ENCODE results near the gene ZNF548. TPM values are rescaled to one million over a fixed set of nuclear protein-coding genes. Genes with fewer than 3 reads are reported as not detected.

The ZNF548 gene
- total RNA-seq, 1 donor from 2014 or later: 16.6 TPM

GRCh38 chr19:57398868-57399267 is 9.2 kb downstream of the ZNF548 start:
- H3K36me3 Mint-ChIP-seq (ENCODE audit: low read depth, unreplicated experiment): peaks cover 62% of the 10 kb centered on the region
- Histone ChIP-seq H3K27ac (ENCODE audit: low read depth, low read length) (no peak overlapping the region), H3K4me3 (ENCODE audit: insufficient read depth, low read depth, low read length) (no peak overlapping the region), H4K20me1 (ENCODE audit: insufficient read depth, low read length) (no peaks in the 10 kb centered on the region), H3K4me2 (ENCODE audit: low read length) (no peak overlapping the region), H3K36me3 (ENCODE audit: insufficient read depth, low read length) (peaks cover 26% of the 10 kb centered on the region), H3K79me2 (ENCODE audit: insufficient read depth, low read length) (peaks cover 35% of the 10 kb centered on the region), H3K27me3 (ENCODE audit: insufficient read depth, low read length) (no peaks in the 10 kb centered on the region), H3K4me1 (ENCODE audit: insufficient read depth, low read length) (no peaks in the 10 kb centered on the region), H3K9me3 (ENCODE audit: insufficient read depth, low read depth, low read length) (peaks cover 59% of the 10 kb centered on the region), H2AFZ (ENCODE audit: low read depth, low read length) (no peak overlapping the region), H3K9ac (ENCODE audit: low read length) (no peak overlapping the region)
- H3K9me3 Mint-ChIP-seq (ENCODE audit: unreplicated experiment): peaks cover 19% of the 10 kb centered on the region
- H3K4me1 Mint-ChIP-seq (ENCODE audit: low read depth, unreplicated experiment): peaks cover 3% of the 10 kb centered on the region
- FAIRE-seq (no peak), DNase-seq (ENCODE audit: low read depth) (no peak)
- TF ChIP-seq, protein P1, sequence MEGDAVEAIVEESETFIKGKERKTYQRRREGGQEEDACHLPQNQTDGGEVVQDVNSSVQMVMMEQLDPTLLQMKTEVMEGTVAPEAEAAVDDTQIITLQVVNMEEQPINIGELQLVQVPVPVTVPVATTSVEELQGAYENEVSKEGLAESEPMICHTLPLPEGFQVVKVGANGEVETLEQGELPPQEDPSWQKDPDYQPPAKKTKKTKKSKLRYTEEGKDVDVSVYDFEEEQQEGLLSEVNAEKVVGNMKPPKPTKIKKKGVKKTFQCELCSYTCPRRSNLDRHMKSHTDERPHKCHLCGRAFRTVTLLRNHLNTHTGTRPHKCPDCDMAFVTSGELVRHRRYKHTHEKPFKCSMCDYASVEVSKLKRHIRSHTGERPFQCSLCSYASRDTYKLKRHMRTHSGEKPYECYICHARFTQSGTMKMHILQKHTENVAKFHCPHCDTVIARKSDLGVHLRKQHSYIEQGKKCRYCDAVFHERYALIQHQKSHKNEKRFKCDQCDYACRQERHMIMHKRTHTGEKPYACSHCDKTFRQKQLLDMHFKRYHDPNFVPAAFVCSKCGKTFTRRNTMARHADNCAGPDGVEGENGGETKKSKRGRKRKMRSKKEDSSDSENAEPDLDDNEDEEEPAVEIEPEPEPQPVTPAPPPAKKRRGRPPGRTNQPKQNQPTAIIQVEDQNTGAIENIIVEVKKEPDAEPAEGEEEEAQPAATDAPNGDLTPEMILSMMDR (IDR thresholded peaks at IDR 0.05; ENCODE audit: insufficient read depth, low read depth, low read length): no peak
- TF ChIP-seq EZH2 (IDR thresholded peaks at IDR 0.05; ENCODE audit: insufficient read depth, low read length): no peak
- no peak overlapping the region for H3K27ac Mint-ChIP-seq (ENCODE audit: unreplicated experiment)
- no peak overlapping the region for H3K4me3 Mint-ChIP-seq (ENCODE audit: unreplicated experiment)
- no peaks in the 10 kb centered on the region for H3K27me3 Mint-ChIP-seq (ENCODE audit: low read depth, unreplicated experiment)

- H3K4me1 ChIP-seq (ENCODE audit: insufficient read depth, low read length): no peaks in the 10 kb centered on the region
- H3K9me3 ChIP-seq (ENCODE audit: insufficient read depth, low read depth, low read length): peaks cover 39% of the 10 kb centered on the region
- FAIRE-seq (no peak), DNase-seq (ENCODE audit: low read depth) (no peak)
- H3K27ac ChIP-seq (ENCODE audit: low read depth, low read length): no peak overlapping the region
- TF ChIP-seq EZH2 (IDR thresholded peaks at IDR 0.05; ENCODE audit: insufficient read depth, low read length): no peak
- TF ChIP-seq, protein P1 (IDR thresholded peaks at IDR 0.05; ENCODE audit: insufficient read depth, low read depth, low read length): no peak
- Mint-ChIP-seq H3K27ac (ENCODE audit: unreplicated experiment) (peak overlapping the region; percentile 14), H3K9me3 (ENCODE audit: unreplicated experiment) (peaks cover 8% of the 10 kb centered on the region), H3K36me3 (ENCODE audit: low read depth, unreplicated experiment) (peaks cover 28% of the 10 kb centered on the region), H3K4me1 (ENCODE audit: low read depth, unreplicated experiment) (peaks cover 1% of the 10 kb centered on the region), H3K27me3 (ENCODE audit: low read depth, unreplicated experiment) (no peaks in the 10 kb centered on the region), H3K4me3 (ENCODE audit: unreplicated experiment) (no peak overlapping the region)
- no peaks in the 10 kb centered on the region for H4K20me1 ChIP-seq (ENCODE audit: insufficient read depth, low read length)
- H3K79me2 ChIP-seq (ENCODE audit: insufficient read depth, low read length): peaks cover 2% of the 10 kb centered on the region
- no peak overlapping the region for H3K4me3 ChIP-seq (ENCODE audit: insufficient read depth, low read depth, low read length)
- H3K27me3 ChIP-seq (ENCODE audit: insufficient read depth, low read length): no peaks in the 10 kb centered on the region
- no peak overlapping the region for H2AFZ ChIP-seq (ENCODE audit: low read depth, low read length)
- no peak overlapping the region for H3K9ac ChIP-seq (ENCODE audit: low read length)
- peaks cover 10% of the 10 kb centered on the region for H3K36me3 ChIP-seq (ENCODE audit: insufficient read depth, low read length)
- H3K4me2 ChIP-seq (ENCODE audit: low read length): no peak overlapping the region
These were observed 14.3 kb downstream of the ZNF548 start for GRCh38 chr19:57403737-57404563.

All from astrocyte (in vitro differentiated cells and primary cell).